BLaER1 treated with 17β-estradiol and CSF1 and Interleukin-3, amounts not matched to agents 10 nM and 100 nM (cell line): ENCODE results near the gene SLC12A7.
A peak's percentile ranks its signal among the peaks of the same experiment; 100 is the strongest.

Experiments used
- H3K27ac ChIP-seq, 11 experiments: shearing (Covaris generic); formaldehyde crosslinking; 2 replicates each; pipeline ENCODE4 v1.8.1; 2022
- H3K27me3 ChIP-seq, 11 experiments: shearing (Covaris generic); formaldehyde crosslinking; 2 replicates each; pipeline ENCODE4 v1.8.1; 2022
- H3K36me3 ChIP-seq, 11 experiments: shearing (Covaris generic); formaldehyde crosslinking; 2 replicates each; pipeline ENCODE4 v1.8.1; 2022
- H3K4me1 ChIP-seq, 10 experiments: shearing (Covaris generic); formaldehyde crosslinking; 2 replicates each; pipeline ENCODE4 v1.8.1; 2022
- H3K4me2 ChIP-seq, 11 experiments: shearing (Covaris generic); formaldehyde crosslinking; 2 replicates each; pipeline ENCODE4 v1.8.1; 2022
- H3K4me3 ChIP-seq, 10 experiments: shearing (Covaris generic); formaldehyde crosslinking; 2 replicates each; pipeline ENCODE4 v1.8.1; 2022
- H3K9ac ChIP-seq, 11 experiments: shearing (Covaris generic); formaldehyde crosslinking; 2 replicates each; pipeline ENCODE4 v1.8.1; 2022
- H3K9me3 ChIP-seq, 11 experiments: shearing (Covaris generic); formaldehyde crosslinking; replicated peaks in 1 of 11; 2 replicates each; pipeline ENCODE4 v1.8.1; 2022
- H4K20me1 ChIP-seq, 11 experiments: shearing (Covaris generic); formaldehyde crosslinking; 2 replicates each; pipeline ENCODE4 v1.8.1; 2022
- Cebpa-rat ChIP-seq, 11 experiments: shearing (Covaris generic); IDR thresholded peaks; 2 replicates each; pipeline ENCODE4 v1.8.1; 2022

Gene SLC12A7

GRCh38 chr5:1032551-1033027 is 79.3 kb downstream of the SLC12A7 start:
- H4K20me1 ChIP-seq, result peaks cover 0 to 79% (median 19%) of the 10 kb centered on the region in 11 experiments; a peak in 11 of 22 replicates
- TF ChIP-seq Cebpa-rat (IDR thresholded peaks at IDR 0.05), result no peak

GRCh38 chr5:1032011-1032410 is 79.9 kb downstream of the SLC12A7 start:
- Histone ChIP-seq H3K4me3 (no peak overlapping the region), H3K9me3 (no peaks in the 10 kb centered on the region; a peak in 3 of 22 replicates), H4K20me1 (peaks cover 0 to 82% (median 21%) of the 10 kb centered on the region in 11 experiments; a peak in 11 of 22 replicates), H3K4me2 (no peak overlapping the region), H3K27me3 (peaks cover 0 to 27% (median 12%) of the 10 kb centered on the region in 11 experiments; a peak in 16 of 22 replicates), H3K36me3 (peaks cover 0 to 37% (median 2%) of the 10 kb centered on the region in 11 experiments; a peak in 8 of 22 replicates), H3K9ac (no peak overlapping the region), H3K27ac (no peak overlapping the region), H3K4me1 (peaks cover 15 to 33% (median 28%) of the 10 kb centered on the region in 10 experiments)
- TF ChIP-seq Cebpa-rat (IDR thresholded peaks at IDR 0.05), result no peak

More at GRCh38 chr5:1032551-1033027, 79.3 kb downstream of the SLC12A7 start:
- H3K27me3 ChIP-seq, result peaks cover 0 to 26% (median 12%) of the 10 kb centered on the region in 11 experiments; a peak in 16 of 22 replicates
- H3K27ac ChIP-seq, result no peak overlapping the region
- H3K4me2 ChIP-seq, result no peak overlapping the region
- H3K9ac ChIP-seq, result no peak overlapping the region
- H3K4me3 ChIP-seq, result no peak overlapping the region
- peaks cover 0 to 5% (median 0%) of the 10 kb centered on the region in 11 experiments; a peak in 4 of 22 replicates for H3K9me3 ChIP-seq
- H3K4me1 ChIP-seq, result peaks cover 15 to 27% (median 25%) of the 10 kb centered on the region in 10 experiments
- H3K36me3 ChIP-seq, result peaks cover 0 to 43% (median 7%) of the 10 kb centered on the region in 11 experiments; a peak in 10 of 22 replicates

- Histone ChIP-seq H3K4me2 (no peak overlapping the region), H3K27ac (no peak overlapping the region), H4K20me1 (peaks cover 0 to 86% (median 21%) of the 10 kb centered on the region in 11 experiments; a peak in 11 of 22 replicates), H3K36me3 (peaks cover 0 to 32% (median 0%) of the 10 kb centered on the region in 11 experiments; a peak in 7 of 22 replicates), H3K27me3 (peaks cover 0 to 27% (median 12%) of the 10 kb centered on the region in 11 experiments; a peak in 16 of 22 replicates), H3K4me3 (no peak overlapping the region), H3K4me1 (peaks cover 15 to 35% (median 28%) of the 10 kb centered on the region in 10 experiments), H3K9ac (no peak overlapping the region), H3K9me3 (no peaks in the 10 kb centered on the region)
- no peak for TF ChIP-seq Cebpa-rat (IDR thresholded peaks at IDR 0.05)
Measured at GRCh38 chr5:1031306-1031959, 80.4 kb downstream of the SLC12A7 start.

- Histone ChIP-seq H3K9me3 (no peaks in the 10 kb centered on the region), H3K36me3 (peaks cover 0 to 32% (median 0%) of the 10 kb centered on the region in 11 experiments; a peak in 7 of 22 replicates), H3K4me1 (peaks cover 15 to 35% (median 28%) of the 10 kb centered on the region in 10 experiments), H4K20me1 (peaks cover 0 to 88% (median 21%) of the 10 kb centered on the region in 11 experiments; a peak in 11 of 22 replicates), H3K4me3 (no peak overlapping the region), H3K27me3 (peaks cover 0 to 27% (median 12%) of the 10 kb centered on the region in 11 experiments; a peak in 16 of 22 replicates), H3K4me2 (no peak overlapping the region), H3K9ac (no peak overlapping the region), H3K27ac (no peak overlapping the region)
- no peak for TF ChIP-seq Cebpa-rat (IDR thresholded peaks at IDR 0.05)
Measured at GRCh38 chr5:1030801-1031271, 81.0 kb downstream of the SLC12A7 start.

- no peak overlapping the region; a peak in 1 of 22 replicates for H3K9ac ChIP-seq
- TF ChIP-seq Cebpa-rat (IDR thresholded peaks at IDR 0.05), result no peak
- H3K27ac ChIP-seq, result peak overlapping the region in 1 of 11 experiments; percentile 2; a peak in 1 of 22 replicates
- peak overlapping the region in 8 of 11 experiments; percentile 63 to 81 (median 78); a peak in 11 of 22 replicates for H3K4me2 ChIP-seq
- H3K27me3 ChIP-seq, result peaks cover 0 to 27% (median 12%) of the 10 kb centered on the region in 11 experiments; a peak in 16 of 22 replicates
- peaks cover 0 to 28% (median 0%) of the 10 kb centered on the region in 11 experiments; a peak in 7 of 22 replicates for H3K36me3 ChIP-seq
- peaks cover 15 to 35% (median 28%) of the 10 kb centered on the region in 10 experiments for H3K4me1 ChIP-seq
- no peak overlapping the region for H3K4me3 ChIP-seq
- H4K20me1 ChIP-seq, result peaks cover 0 to 84% (median 21%) of the 10 kb centered on the region in 11 experiments; a peak in 11 of 22 replicates
- no peaks in the 10 kb centered on the region for H3K9me3 ChIP-seq
Measured at GRCh38 chr5:1029945-1030625, 81.8 kb downstream of the SLC12A7 start.

- Histone ChIP-seq H3K4me3 (no peak overlapping the region), H4K20me1 (peaks cover 0 to 82% (median 21%) of the 10 kb centered on the region in 11 experiments; a peak in 11 of 22 replicates), H3K9me3 (no peaks in the 10 kb centered on the region), H3K4me1 (peaks cover 15 to 35% (median 28%) of the 10 kb centered on the region in 10 experiments), H3K27me3 (peaks cover 0 to 27% (median 12%) of the 10 kb centered on the region in 11 experiments; a peak in 16 of 22 replicates), H3K36me3 (peaks cover 0 to 22% (median 0%) of the 10 kb centered on the region in 11 experiments; a peak in 7 of 22 replicates), H3K9ac (peak overlapping the region in 1 of 11 experiments; percentile 13; a peak in 1 of 22 replicates), H3K27ac (peak overlapping the region in 1 of 11 experiments; percentile 2; a peak in 1 of 22 replicates), H3K4me2 (peak overlapping the region; percentile 18 to 81 (median 74); a peak in 21 of 22 replicates)
- TF ChIP-seq Cebpa-rat (IDR thresholded peaks at IDR 0.05), result no peak
Measured at GRCh38 chr5:1029282-1029944, 82.5 kb downstream of the SLC12A7 start.

GRCh38 chr5:1028481-1029281 is 83.2 kb downstream of the SLC12A7 start:
- Histone ChIP-seq H3K4me2 (peak overlapping the region; percentile 18 to 81 (median 74); a peak in 21 of 22 replicates), H3K36me3 (peaks cover 0 to 15% (median 0%) of the 10 kb centered on the region in 11 experiments; a peak in 6 of 22 replicates), H3K9me3 (no peaks in the 10 kb centered on the region), H4K20me1 (peaks cover 0 to 75% (median 21%) of the 10 kb centered on the region in 11 experiments; a peak in 11 of 22 replicates), H3K4me1 (peaks cover 15 to 35% (median 28%) of the 10 kb centered on the region in 10 experiments), H3K27ac (no peak overlapping the region), H3K9ac (peak overlapping the region in 1 of 11 experiments; percentile 47; a peak in 2 of 22 replicates), H3K27me3 (peaks cover 0 to 27% (median 12%) of the 10 kb centered on the region in 11 experiments; a peak in 16 of 22 replicates), H3K4me3 (no peak overlapping the region)
- TF ChIP-seq Cebpa-rat (IDR thresholded peaks at IDR 0.05), result peak in 1 of 11 experiments; percentile 41; a peak in 1 of 22 replicates
